Measurements from ENCODE around the gene SULF2.

GRCh38 chr20:47669489-47669888, 115.8 kb downstream of the SULF2 start:
- TF ChIP-seq RFX5 (IDR thresholded peaks at IDR 0.05; ENCODE audit: low read depth, low read length) (no peak), POLR2A (IDR thresholded peaks at IDR 0.05; ENCODE audit: low read depth, low read length) (no peak)
- TF ChIP-seq, protein P1, sequence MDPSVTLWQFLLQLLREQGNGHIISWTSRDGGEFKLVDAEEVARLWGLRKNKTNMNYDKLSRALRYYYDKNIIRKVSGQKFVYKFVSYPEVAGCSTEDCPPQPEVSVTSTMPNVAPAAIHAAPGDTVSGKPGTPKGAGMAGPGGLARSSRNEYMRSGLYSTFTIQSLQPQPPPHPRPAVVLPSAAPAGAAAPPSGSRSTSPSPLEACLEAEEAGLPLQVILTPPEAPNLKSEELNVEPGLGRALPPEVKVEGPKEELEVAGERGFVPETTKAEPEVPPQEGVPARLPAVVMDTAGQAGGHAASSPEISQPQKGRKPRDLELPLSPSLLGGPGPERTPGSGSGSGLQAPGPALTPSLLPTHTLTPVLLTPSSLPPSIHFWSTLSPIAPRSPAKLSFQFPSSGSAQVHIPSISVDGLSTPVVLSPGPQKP (IDR thresholded peaks at IDR 0.05; ENCODE audit: borderline replicate concordance, low read depth, low read length): no peak

Measured in IMR-90 (cell line).